SJSA1 (cell line): Measurements from ENCODE around the gene MMP25. TPM values are rescaled to one million over a fixed set of nuclear protein-coding genes. Genes with fewer than 3 reads are reported as not detected.
A peak's percentile ranks its signal among the peaks of the same experiment; 100 is the strongest.

Experiments used
- DNase-seq, 2 experiments: peaks; one replicate each; pipeline ENCODE4 v3.0.0-alpha.2; 2015 to 2020; ENCODE audit warnings: low spot score in 2 of 2, low read depth in 1 of 2
- H3K27ac ChIP-seq: fragments of 250-450 bp; sonication (Bioruptor Pico); 2 replicates; pipeline ENCODE4 v1.5.1; 2020; ENCODE audit warnings: mild to moderate bottlenecking, moderate library complexity
- H3K27me3 ChIP-seq: fragments of 250-450 bp; sonication (Bioruptor Pico); replicated peaks from 2 replicates; pipeline ENCODE4 v1.5.1; 2020; ENCODE audit warnings: mild to moderate bottlenecking, moderate library complexity
- H3K36me3 ChIP-seq: fragments of 250-450 bp; sonication (Bioruptor Pico); 2 replicates; pipeline ENCODE4 v1.5.1; 2020; ENCODE audit warnings: mild to moderate bottlenecking
- H3K4me1 ChIP-seq: fragments of 250-450 bp; sonication (Bioruptor Pico); replicated peaks from 2 replicates; pipeline ENCODE4 v1.6.1; 2021; ENCODE audit warnings: mild to moderate bottlenecking
- H3K4me3 ChIP-seq: fragments of 250-450 bp; sonication (Bioruptor Pico); 2 replicates; pipeline ENCODE4 v1.5.1; 2020; ENCODE audit warnings: mild to moderate bottlenecking
- H3K9me3 ChIP-seq: fragments of 250-450 bp; sonication (Bioruptor Pico); replicated peaks from 2 replicates; pipeline ENCODE4 v1.5.1; 2020; ENCODE audit warnings: mild to moderate bottlenecking
- total RNA-seq: library from RNA; depleted of rRNA; stranded (reverse); fragments of >200 nt; shearing (Covaris generic); gene quantifications from 2 replicates; pipeline ENCODE4 v1.2.3, GENCODE V29; 2014

The MMP25 gene
- total RNA-seq, 1 experiment from 2014 or later, result 0.55 TPM

DNA sequence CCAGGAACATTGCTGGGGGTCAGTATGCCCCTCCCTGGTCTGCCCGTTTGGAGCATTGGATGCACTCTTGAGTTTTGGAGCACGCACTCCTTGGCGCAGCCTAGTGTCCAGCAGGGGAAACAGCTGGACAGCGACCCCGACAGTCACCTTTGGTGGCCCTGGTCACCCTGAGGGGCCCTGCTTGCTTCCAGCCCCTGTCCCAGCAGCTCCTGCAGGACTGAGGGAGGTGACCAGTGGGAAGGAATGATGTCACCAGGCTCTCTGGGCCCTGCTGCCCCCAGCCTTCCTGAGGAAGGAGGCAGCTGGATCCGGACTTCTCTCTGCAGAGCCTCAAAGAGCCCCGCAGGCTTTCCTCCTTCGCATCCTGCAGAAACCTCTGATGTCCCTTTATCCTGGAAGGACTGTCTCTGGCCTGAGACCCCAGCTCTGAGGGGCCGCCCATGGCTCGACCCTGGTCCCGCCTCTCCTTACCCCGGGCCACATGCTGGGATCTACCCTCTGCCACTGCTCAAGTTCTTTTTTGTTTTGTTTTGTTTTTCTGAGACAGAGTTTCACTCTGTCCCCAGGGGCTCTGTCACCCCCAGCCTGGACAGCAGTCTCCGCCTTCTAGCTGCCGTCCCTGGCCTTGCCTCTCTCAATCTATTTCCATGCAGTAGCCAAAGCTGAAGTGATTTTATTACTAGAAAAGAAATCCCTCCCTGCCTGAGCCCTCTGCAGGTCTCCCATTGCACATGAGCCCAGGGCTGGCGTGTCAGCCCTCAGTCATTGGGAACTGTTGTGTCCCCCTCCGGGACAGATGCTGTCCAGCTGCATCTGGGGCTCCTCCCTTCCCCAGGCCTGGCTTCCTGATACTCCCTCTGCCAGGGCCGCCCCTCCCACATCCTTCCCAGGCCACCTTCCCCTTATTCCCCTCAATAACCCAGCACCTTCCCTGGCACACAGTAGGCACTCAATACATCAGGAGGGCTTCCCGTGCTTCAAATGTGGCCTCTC, 41.2 kb downstream of the MMP25 start:
- no peak for DNase-seq
- Histone ChIP-seq H3K36me3 (no peaks in the 10 kb centered on the region), H3K27ac (no peak overlapping the region), H3K4me1 (no peaks in the 10 kb centered on the region), H3K4me3 (no peak overlapping the region), H3K27me3 (0 out of 2 replicates have a peak, but pooled peaks cover 3% of the 10 kb centered on the region), H3K9me3 (no peaks in the 10 kb centered on the region)

DNA sequence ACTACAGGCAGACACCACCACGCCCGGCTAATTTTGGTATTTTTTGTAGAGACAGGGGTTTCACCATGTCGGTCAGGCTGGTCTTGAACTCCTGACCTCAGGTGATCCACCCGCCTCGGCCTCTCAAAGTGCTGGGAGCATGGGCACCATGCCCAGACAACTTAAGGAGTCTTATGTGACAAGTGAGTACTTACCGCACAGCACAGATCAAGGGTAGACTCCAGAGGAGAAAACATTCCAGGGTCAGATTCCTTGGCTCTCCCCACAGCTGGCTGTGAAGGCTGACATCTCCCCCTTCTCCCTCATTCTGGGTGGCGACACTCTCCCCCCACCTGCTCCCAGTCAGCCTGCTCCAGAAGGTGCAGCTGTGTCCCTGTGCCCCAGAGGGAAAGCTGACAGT, 42.1 kb downstream of the MMP25 start:
- H3K27ac ChIP-seq, result no peak overlapping the region

DNA sequence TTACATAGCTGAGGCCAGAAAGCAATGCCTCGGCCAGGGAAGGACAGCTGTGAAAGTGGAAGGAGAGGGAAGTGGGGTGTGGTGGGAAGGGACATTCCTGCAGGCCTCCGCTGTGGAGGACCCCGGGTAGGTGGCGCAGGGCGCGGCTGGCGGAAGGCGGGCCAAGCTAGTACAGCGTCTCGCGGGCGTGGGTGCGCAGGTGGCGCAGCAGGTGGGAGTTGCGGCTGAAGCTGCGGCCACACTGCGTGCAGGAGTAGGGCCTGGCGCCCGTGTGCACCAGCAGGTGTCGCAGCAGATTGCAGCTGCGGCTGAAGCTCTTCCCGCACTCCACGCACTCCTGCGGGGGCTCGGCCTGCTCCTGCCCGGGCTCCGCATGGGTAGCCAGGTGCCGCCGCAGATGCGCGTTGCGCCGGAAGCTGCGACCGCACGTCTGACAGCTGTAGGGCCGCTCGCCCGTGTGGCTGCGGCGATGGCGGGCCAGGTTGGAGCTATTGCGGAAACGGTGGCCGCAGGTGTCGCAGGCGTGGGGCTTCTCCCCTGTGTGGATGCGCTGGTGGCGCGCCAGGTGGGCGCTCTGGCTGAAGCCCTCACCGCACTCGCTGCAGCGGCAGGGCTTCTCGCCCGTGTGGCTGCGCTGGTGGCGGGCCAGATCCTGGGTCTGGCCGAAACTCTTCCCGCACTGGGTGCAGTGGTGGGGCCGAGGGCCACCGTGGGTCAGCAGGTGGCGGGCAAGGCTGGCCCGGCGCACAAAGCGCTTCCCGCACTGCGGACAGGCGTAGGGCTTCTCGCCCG, 42.8 kb downstream of the MMP25 start:
- no peak overlapping the region for H3K27ac ChIP-seq
- no peaks in the 10 kb centered on the region for H3K9me3 ChIP-seq
- no peak for DNase-seq
- H3K27me3 ChIP-seq, result 0 out of 2 replicates have a peak, but pooled peaks cover 3% of the 10 kb centered on the region
- H3K4me3 ChIP-seq, result no peak overlapping the region
- H3K4me1 ChIP-seq, result no peaks in the 10 kb centered on the region
- H3K36me3 ChIP-seq, result no peaks in the 10 kb centered on the region

More for the DNA sequence above, 42.1 kb downstream of the MMP25 start:
- no peaks in the 10 kb centered on the region for H3K9me3 ChIP-seq
- H3K4me3 ChIP-seq, result no peak overlapping the region
- H3K36me3 ChIP-seq, result no peaks in the 10 kb centered on the region
- H3K27me3 ChIP-seq, result 0 out of 2 replicates have a peak, but pooled peaks cover 3% of the 10 kb centered on the region
- no peaks in the 10 kb centered on the region for H3K4me1 ChIP-seq
- DNase-seq, result no peak

DNA sequence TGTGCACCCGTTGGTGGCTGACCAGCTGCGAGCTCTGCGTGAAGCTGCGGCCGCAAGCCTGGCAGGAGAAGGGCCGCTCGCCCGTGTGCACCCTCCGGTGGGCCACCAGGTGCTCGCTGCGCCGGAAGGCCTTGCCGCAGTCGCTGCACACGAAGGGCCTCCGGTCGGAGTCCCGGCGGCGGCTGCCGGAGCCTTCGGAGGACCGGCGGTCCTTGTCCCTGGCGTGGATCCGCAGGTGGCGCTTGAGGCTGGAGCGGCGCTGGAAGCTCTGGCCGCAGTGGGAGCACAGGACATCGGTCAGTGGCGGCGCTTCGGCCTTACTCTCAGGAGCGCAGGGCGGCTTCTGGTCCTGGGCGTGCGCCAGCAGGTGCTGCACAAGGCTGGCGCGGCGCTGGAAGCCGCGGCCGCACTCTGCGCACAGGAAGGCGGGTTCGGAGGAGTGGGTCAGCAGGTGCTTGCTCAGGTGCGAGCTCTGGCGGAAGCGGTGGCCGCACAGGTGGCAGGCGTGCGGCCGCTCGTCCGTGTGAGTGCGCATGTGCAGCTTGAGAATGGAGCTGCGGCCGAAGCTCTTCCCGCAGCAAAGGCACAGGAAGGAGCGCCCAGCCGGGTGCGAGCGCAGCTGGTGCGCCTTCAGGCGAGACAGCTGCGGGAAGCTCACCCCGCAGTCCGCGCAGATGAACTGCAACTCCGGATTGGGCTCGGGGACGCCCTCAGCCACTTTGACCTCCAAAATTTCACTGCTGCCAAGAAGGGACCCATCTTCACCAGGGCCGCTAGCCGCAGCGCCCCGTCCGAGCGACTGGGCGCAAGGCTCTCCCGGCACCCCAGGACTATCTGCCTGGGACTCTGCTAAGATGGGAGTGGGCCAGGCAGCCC, 43.6 kb downstream of the MMP25 start:
- no peak overlapping the region for H3K27ac ChIP-seq
- no peaks in the 10 kb centered on the region for H3K9me3 ChIP-seq
- H3K27me3 ChIP-seq, result 0 out of 2 replicates have a peak, but pooled peaks cover 3% of the 10 kb centered on the region
- DNase-seq, result no peak
- H3K36me3 ChIP-seq, result no peaks in the 10 kb centered on the region
- H3K4me1 ChIP-seq, result no peaks in the 10 kb centered on the region
- H3K4me3 ChIP-seq, result no peak overlapping the region

DNA sequence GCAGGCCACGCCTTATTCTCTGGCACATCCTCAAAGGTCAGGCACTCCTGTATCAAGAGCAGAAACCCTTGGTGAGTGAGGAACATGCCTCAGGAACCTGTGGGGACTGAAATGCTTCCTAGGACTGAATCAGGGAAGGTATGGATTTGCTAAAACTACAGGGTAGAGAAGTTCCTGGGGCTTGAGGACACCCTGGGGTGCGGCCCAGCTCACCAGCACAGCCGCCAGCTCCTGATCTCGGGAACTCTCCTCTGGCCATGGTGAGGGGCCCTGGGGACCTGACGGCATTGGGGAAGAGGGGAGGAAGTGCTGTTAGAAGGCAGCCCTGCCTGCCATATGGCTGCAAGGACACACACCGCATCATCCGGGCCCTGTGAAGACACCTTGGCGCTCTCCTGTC, 45.2 kb downstream of the MMP25 start:
- Histone ChIP-seq H3K4me1 (no peaks in the 10 kb centered on the region), H3K27ac (no peak overlapping the region), H3K27me3 (no peaks in the 10 kb centered on the region), H3K9me3 (no peaks in the 10 kb centered on the region), H3K4me3 (no peak overlapping the region), H3K36me3 (no peaks in the 10 kb centered on the region)
- no peak for DNase-seq

DNA sequence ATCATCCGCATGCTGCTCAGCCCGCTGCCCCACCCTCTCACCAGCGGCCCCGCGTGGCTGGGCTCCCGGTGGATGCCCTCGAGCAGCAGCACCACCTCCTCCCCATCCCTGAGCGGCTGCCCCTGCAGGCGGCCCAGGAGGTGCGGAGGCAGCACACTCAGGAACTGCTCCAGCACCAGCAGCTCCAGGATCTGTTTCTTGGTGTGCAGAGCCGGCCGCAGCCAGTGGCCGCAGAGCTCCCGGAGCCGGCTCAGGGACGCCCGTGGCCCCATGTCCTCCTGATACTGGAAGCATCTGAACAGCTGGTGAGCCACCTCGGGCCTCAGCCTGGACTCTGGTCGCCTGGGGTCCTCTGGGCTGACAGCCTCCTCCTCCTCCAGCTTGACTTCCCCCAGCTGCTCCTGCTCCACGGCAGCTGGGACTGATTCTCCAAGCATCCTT, 46.2 kb downstream of the MMP25 start:
- Histone ChIP-seq H3K27me3 (no peaks in the 10 kb centered on the region), H3K9me3 (no peaks in the 10 kb centered on the region), H3K36me3 (no peaks in the 10 kb centered on the region), H3K4me3 (no peak overlapping the region), H3K27ac (no peak overlapping the region), H3K4me1 (no peaks in the 10 kb centered on the region)
- no peak for DNase-seq

DNA sequence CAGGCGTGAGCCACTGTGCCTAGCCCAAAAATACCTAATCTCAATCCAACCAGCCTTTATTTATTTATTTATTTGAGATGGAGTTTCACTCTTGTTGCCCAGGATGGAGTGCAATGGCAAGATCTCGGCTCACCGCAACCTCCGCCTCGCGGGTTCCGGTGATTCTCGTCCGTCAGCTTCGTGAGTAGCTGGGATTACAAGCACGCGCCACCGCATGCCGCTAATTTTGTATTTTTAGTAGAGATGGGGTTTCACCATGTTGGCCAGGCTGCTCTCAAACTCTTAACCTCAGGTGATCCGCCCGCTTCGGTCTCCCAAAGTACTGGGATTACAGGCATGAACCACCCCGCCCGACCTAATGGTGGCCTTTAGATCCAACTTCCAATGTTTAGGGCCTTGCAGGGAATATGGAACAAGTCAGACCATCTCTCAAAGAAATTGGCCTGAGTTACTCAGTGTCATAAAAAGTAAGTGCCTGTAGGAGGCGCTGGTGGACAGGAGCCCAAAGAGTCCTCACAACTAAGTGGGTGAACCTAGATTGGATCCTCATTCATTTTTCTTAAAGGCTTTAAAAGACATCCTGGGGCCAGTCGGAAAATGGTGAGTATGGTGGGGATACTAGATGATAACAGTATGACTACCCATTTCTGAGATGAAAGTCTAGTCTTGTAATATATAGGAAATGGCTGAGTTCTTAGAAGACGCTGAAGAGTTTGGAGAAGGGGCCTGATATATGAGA, 48.1 kb downstream of the MMP25 start:
- Histone ChIP-seq H3K9me3 (no peaks in the 10 kb centered on the region), H3K27me3 (no peaks in the 10 kb centered on the region), H3K27ac (no peak overlapping the region), H3K36me3 (no peaks in the 10 kb centered on the region), H3K4me3 (no peak overlapping the region), H3K4me1 (no peaks in the 10 kb centered on the region)
- DNase-seq, result peak in 1 of 2 experiments; percentile 10

DNA sequence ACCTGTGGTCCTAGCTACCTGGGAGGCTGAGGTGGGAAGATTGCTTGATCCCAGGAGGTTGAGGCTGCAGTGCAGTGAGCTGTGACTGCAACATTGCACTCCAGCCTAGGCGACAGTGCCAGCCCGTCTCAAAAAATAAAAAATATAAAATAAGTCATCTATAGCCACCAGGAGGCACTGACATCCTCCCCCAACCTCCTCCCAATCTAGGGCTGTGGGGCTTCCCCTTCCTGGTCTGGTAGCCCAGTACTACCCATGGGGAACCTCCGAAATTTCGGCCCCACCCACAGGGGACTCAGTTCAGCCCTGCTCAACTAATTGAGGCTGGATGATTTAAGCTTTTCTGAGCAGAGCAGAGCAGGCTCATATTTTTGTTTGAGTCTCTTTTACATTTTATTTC, 49.5 kb downstream of the MMP25 start:
- no peak for DNase-seq
- no peaks in the 10 kb centered on the region for H3K36me3 ChIP-seq
- H3K4me3 ChIP-seq, result no peak overlapping the region
- peaks cover 5% of the 10 kb centered on the region; the same call in 1 of the 2 replicates for H3K4me1 ChIP-seq
- no peak overlapping the region for H3K27ac ChIP-seq
- H3K27me3 ChIP-seq, result no peaks in the 10 kb centered on the region
- no peaks in the 10 kb centered on the region for H3K9me3 ChIP-seq

DNA sequence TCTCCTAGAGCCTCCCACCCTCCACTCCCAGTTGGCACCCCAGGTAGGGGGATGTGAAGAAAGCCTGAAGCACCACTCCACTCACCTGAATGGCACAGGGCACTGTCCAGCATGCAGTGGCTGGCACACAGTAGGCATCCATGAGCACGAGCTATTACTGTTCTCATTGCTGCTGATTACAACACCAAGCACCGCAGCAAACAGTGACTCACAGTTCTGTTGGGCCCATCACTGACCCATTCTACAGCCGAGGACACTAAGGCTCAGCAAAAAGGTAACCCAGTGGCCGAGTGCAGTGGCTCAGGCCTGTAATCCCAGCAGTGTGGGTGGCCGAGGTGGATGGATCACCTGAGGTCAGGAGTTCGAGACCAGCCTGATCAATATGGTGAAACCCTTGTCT, 50.0 kb downstream of the MMP25 start:
- H3K36me3 ChIP-seq, result no peaks in the 10 kb centered on the region
- H3K4me1 ChIP-seq, result peaks cover 5% of the 10 kb centered on the region; the same call in 1 of the 2 replicates
- no peak for DNase-seq
- no peak overlapping the region for H3K27ac ChIP-seq
- no peaks in the 10 kb centered on the region for H3K27me3 ChIP-seq
- H3K4me3 ChIP-seq, result no peak overlapping the region
- no peaks in the 10 kb centered on the region for H3K9me3 ChIP-seq

DNA sequence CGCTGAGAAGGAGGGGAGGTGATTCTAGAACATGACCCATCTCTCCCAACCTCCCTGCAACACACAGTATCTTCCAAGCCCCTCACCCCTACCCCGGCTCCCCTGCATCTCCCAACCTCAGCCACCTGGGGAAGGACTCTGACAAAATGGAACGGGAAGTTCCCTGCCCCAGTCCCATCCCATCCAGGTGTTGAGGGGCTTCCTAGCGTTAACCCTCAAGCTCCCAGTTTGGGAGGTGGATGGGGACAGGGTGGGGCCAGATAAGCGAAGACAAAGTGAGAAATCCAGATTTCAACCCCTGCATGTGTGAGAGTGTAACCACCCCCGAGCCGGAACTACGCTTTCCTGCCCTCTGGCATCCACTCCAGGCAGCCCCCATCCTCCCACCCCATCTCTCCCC, 50.9 kb downstream of the MMP25 start:
- DNase-seq, result no peak
- H3K27ac ChIP-seq, result no peak overlapping the region
- peaks cover 5% of the 10 kb centered on the region; the same call in 1 of the 2 replicates for H3K4me1 ChIP-seq
- H3K4me3 ChIP-seq, result no peak overlapping the region
- H3K36me3 ChIP-seq, result no peaks in the 10 kb centered on the region
- H3K27me3 ChIP-seq, result no peaks in the 10 kb centered on the region
- H3K9me3 ChIP-seq, result no peaks in the 10 kb centered on the region

DNA sequence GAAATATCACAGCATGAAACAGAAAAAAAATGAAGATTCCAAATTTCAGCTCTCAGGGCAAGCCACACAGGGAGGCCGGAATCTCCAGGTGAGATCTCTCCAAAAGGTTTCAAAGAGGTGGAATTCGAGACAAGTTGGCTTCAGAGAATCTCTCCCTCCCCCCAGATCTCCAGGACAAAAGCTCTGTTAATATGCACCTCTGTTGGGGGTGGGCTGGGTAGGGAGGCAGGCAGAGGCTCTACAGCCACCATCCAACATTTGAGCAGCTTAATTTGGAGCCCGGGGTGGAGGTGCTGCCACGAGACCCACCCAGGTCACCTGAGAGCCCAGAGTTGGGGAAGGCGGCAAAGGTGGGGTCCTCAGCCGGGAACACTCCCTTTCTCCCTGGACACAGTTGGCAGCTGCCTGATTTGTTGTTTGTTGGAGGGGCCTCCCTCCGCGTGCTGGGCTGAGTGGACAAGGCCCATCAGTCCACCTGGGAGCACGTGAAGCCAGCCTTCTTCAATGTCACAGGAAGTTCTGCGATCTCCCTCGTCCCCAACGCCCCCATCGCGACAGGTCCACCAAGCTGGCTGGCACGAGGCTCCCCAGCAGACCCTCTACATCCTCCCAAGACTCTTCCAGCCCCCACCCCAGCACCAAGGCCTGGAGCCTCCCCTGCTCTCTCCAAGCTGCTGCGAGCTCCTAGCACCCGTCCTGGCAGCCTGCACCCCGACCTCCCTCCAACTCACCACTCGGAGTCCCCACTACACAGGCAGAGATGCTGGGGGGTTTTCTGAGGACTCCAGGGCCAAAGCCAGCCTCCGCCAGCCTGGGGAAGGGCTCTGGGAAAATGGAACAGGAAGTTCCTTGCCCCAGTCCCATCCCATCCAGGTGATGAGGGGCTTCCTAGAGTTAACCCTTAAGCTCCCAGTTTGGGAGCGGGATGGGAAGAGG, 52.4 kb downstream of the MMP25 start, which contains the start of gene ZSCAN10:
TSS of gene ZSCAN10 (minus strand) at position 836 of the 936 bp plus-strand sequence. CDS start 6,357 bp downstream, outside the sequence.
- H3K4me3 ChIP-seq, result no peak within 1 kb of the TSS
- no peak for DNase-seq
- no peaks in the 10 kb centered on the region for H3K27me3 ChIP-seq
- H3K27ac ChIP-seq, result no peak within 1 kb of the TSS
- H3K9me3 ChIP-seq, result no peaks in the 10 kb centered on the region
- H3K4me1 ChIP-seq, result peaks cover 5% of the 10 kb centered on the region; the same call in 1 of the 2 replicates
- H3K36me3 ChIP-seq, result no peaks in the 10 kb centered on the region

DNA sequence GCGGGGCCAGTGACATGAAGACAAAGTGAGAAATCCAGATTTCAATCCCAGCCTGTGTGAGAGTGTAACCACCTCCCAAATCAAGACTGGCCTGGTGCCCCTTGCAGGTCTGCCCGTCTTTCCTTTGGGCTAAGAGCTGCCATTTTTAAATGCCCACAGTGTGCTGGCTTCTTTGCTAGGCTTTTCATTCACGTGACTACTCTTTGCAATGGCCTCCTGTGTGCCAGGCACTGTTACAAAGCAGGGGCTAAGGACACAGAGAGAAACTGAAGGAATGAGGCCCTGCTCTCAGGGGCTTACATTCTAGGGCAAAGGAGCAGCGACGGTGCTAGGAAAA, 53.0 kb downstream of the MMP25 start:
- Histone ChIP-seq H3K4me1 (peaks cover 5% of the 10 kb centered on the region; the same call in 1 of the 2 replicates), H3K27me3 (no peaks in the 10 kb centered on the region), H3K36me3 (no peaks in the 10 kb centered on the region), H3K9me3 (no peaks in the 10 kb centered on the region), H3K4me3 (no peak overlapping the region), H3K27ac (no peak overlapping the region)
- no peak for DNase-seq
